Measurements from ENCODE around the gene PPP6R2.

Gene PPP6R2

DNA sequence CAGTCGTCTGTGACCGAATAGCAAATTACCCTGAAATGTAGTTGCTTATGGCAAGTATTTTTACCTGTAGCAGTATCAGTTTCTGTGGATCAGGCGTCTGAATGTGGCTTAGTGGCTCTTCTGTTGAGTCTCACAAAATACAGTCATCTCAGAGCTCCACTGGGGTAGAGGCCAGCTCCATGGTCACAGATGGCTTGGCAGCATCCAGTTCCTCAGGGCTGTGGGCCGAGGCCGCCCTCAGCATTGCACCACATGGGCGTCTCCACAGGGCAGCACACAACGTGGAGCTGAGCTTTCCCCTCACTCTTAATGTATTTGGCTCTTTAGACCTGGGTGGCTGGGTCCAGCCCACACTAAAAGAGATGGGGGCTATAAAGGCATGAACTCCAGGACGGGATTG lies 73.9 kb downstream of the PPP6R2 start:
- Histone ChIP-seq H3K4me2 (ENCODE audit: low read length) (no peak overlapping the region), H3K36me3 (ENCODE audit: insufficient read depth, low read length) (peaks cover 67% of the 10 kb centered on the region), H3K9ac (ENCODE audit: low read depth, low read length) (no peak overlapping the region), H3K4me3 (ENCODE audit: low read length) (no peak overlapping the region), H3K27me3 (ENCODE audit: control insufficient read depth, insufficient read depth, low read length) (no peaks in the 10 kb centered on the region), H3K9me3 (replicated peaks; ENCODE audit: low read length) (no peaks in the 10 kb centered on the region), H3K4me1 (ENCODE audit: control insufficient read depth, insufficient read depth, low read length) (no peaks in the 10 kb centered on the region)

DNA sequence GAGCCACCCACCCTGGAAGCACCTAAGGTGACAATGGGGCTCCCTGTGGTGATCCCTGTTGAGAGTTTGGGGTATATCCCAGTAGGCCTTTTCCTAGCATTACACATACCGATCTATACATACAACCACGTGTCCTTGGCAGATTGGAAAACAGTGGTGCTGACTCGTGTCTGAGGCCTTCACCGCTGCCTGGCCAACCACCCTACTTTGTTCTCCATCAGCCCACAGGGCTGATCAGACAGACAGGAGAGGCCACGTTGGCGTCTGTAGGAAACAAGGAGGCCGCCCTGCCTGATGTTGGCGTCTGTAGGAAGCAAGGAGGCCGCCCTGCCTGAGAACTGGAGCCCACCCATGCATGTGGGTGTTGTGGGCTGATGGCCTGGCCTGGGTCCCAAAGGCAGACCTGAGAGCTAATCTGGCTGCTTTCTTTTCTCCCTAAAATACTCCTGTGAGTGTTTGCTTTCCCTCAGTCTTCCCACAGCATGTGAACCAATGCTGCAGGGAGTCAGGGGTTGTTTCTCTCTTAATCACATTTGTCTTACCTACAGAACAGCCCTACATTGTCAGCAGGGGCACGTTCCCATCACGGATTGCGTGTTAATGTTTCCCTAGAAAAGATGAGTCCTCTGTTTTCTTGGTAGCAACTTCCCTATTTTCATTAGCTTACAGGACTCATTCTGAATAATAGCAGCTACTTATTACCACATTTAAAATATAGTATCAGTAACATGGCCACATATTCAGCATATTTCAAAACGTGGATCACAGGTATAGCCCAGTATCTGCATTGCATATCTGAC lies 74.5 kb downstream of the PPP6R2 start:
- Histone ChIP-seq H3K27me3 (ENCODE audit: control insufficient read depth, insufficient read depth, low read length) (no peaks in the 10 kb centered on the region), H3K4me1 (ENCODE audit: control insufficient read depth, insufficient read depth, low read length) (no peaks in the 10 kb centered on the region), H3K4me2 (ENCODE audit: low read length) (no peak overlapping the region), H3K9me3 (replicated peaks; ENCODE audit: low read length) (no peaks in the 10 kb centered on the region), H3K4me3 (ENCODE audit: low read length) (no peak overlapping the region), H3K9ac (ENCODE audit: low read depth, low read length) (no peak overlapping the region), H3K36me3 (ENCODE audit: insufficient read depth, low read length) (peaks cover 73% of the 10 kb centered on the region)

DNA sequence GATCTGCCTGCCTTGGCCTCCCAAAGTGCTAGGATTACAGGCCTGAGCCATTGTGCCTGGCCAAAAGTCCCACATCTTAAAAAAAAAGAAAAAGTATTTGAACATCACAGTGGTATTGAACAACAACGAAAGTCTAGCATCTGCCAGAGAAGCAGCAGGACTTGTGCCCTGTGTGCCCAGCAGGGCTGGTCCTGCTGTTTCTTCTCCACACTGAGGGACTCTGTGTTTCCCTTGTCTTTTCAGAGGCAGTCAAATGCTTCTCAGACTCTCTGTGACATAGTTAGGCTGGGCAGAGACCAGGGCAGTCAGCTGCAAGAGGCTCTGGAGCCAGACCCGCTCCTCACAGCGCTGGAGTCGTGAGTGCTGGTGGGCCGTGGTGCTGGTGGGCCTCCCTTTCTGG lies 75.5 kb downstream of the PPP6R2 start:
- Histone ChIP-seq H3K27me3 (ENCODE audit: control insufficient read depth, insufficient read depth, low read length) (no peaks in the 10 kb centered on the region), H3K36me3 (ENCODE audit: insufficient read depth, low read length) (peaks cover 83% of the 10 kb centered on the region), H3K9ac (ENCODE audit: low read depth, low read length) (no peak overlapping the region), H3K9me3 (replicated peaks; ENCODE audit: low read length) (no peaks in the 10 kb centered on the region), H3K4me3 (ENCODE audit: low read length) (no peak overlapping the region), H3K4me2 (ENCODE audit: low read length) (no peak overlapping the region), H3K4me1 (ENCODE audit: control insufficient read depth, insufficient read depth, low read length) (no peaks in the 10 kb centered on the region)

DNA sequence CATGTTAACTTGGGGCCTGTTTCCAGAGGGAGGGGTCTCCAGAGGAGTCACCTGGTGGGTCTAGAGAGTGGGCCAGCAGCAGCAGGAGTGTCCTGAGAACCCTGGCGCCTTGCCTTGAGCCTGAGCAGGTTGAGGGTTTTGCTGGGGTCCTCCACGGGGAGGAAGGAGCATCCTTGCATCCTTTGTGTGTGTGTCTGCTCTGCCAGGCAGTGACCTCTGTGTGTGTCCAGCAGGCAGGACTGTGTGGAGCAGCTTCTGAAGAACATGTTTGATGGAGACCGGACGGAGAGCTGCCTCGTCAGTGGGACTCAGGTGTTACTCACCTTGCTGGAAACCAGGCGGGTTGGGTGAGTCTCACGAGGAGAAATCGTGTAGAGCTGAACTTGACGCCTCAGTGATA lies 76.0 kb downstream of the PPP6R2 start:
- Histone ChIP-seq H3K36me3 (ENCODE audit: insufficient read depth, low read length) (peaks cover 88% of the 10 kb centered on the region), H3K9ac (ENCODE audit: low read depth, low read length) (no peak overlapping the region), H3K27me3 (ENCODE audit: control insufficient read depth, insufficient read depth, low read length) (no peaks in the 10 kb centered on the region), H3K4me2 (ENCODE audit: low read length) (no peak overlapping the region), H3K9me3 (replicated peaks; ENCODE audit: low read length) (no peaks in the 10 kb centered on the region), H3K4me3 (ENCODE audit: low read length) (no peak overlapping the region), H3K4me1 (ENCODE audit: control insufficient read depth, insufficient read depth, low read length) (no peaks in the 10 kb centered on the region)

DNA sequence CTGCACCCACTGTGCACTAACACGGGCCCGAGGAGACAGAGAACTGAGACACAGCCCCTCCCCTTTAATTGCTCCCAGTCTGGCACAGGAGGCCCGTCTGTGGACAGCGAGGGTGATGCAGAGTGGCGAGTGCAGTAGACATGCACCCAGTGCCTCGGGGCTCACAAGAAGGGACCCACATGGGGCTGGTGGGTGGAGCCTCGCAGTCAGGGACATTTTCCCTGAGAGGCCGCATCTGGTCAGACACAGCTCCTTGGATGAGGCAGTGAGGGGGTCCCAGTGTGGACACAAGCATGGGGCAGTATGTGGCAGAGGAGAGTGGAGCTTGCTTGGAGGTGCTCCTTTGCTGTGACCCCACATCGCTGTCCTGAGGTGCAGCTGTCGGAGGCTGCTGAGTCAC lies 76.9 kb downstream of the PPP6R2 start:
- Histone ChIP-seq H3K4me1 (ENCODE audit: control insufficient read depth, insufficient read depth, low read length) (no peaks in the 10 kb centered on the region), H3K9ac (ENCODE audit: low read depth, low read length) (no peak overlapping the region), H3K4me3 (ENCODE audit: low read length) (no peak overlapping the region), H3K27me3 (ENCODE audit: control insufficient read depth, insufficient read depth, low read length) (no peaks in the 10 kb centered on the region), H3K36me3 (ENCODE audit: insufficient read depth, low read length) (peaks cover 84% of the 10 kb centered on the region), H3K9me3 (replicated peaks; ENCODE audit: low read length) (no peaks in the 10 kb centered on the region), H3K4me2 (ENCODE audit: low read length) (no peak overlapping the region)

DNA sequence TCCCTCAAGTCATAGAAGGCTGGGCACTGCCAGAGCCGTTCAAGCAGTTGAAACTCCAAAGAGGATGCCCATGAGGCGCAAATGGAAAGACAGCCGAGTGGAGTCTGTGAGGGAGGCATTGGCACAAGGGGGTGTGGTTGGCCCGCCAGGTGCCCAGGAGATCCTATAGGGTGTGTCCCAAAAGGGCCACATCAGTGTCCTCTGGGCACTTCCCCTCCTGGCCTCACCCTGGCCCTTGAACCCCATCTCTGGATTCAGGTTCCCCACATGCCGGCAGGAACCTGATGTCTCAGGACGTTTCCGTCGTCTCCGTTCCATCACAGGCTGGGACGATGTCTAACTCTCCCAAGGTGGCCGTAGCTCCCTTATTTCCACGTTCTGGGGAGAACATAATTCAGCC lies 77.5 kb downstream of the PPP6R2 start:
- Histone ChIP-seq H3K27me3 (ENCODE audit: control insufficient read depth, insufficient read depth, low read length) (no peaks in the 10 kb centered on the region), H3K9me3 (replicated peaks; ENCODE audit: low read length) (no peaks in the 10 kb centered on the region), H3K36me3 (ENCODE audit: insufficient read depth, low read length) (peaks cover 84% of the 10 kb centered on the region), H3K4me1 (ENCODE audit: control insufficient read depth, insufficient read depth, low read length) (no peaks in the 10 kb centered on the region), H3K4me3 (ENCODE audit: low read length) (no peak overlapping the region), H3K9ac (ENCODE audit: low read depth, low read length) (no peak overlapping the region), H3K4me2 (ENCODE audit: low read length) (no peak overlapping the region)

DNA sequence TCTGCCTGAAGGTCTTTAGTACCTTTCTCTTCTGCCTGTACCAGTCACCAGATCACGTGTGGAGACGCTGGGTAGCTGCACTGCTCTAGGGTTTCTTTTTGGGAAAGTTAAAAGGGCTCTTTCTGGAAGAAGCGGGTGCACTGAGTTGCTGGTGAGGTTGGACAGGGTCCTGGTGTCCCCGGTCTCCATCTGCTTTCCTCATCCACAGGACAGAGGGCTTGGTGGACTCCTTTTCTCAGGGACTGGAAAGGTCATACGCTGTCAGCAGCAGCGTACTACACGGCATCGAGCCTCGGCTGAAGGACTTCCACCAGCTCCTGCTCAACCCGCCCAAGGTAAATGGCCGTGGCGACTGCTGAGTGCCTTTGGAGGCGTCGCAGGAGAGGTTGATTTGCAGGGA lies 78.9 kb downstream of the PPP6R2 start:
- Histone ChIP-seq H3K4me2 (ENCODE audit: low read length) (no peak overlapping the region), H3K4me3 (ENCODE audit: low read length) (no peak overlapping the region), H3K27me3 (ENCODE audit: control insufficient read depth, insufficient read depth, low read length) (no peaks in the 10 kb centered on the region), H3K4me1 (ENCODE audit: control insufficient read depth, insufficient read depth, low read length) (no peaks in the 10 kb centered on the region), H3K9ac (ENCODE audit: low read depth, low read length) (no peak overlapping the region), H3K36me3 (ENCODE audit: insufficient read depth, low read length) (peaks cover 72% of the 10 kb centered on the region), H3K9me3 (replicated peaks; ENCODE audit: low read length) (no peaks in the 10 kb centered on the region)

DNA sequence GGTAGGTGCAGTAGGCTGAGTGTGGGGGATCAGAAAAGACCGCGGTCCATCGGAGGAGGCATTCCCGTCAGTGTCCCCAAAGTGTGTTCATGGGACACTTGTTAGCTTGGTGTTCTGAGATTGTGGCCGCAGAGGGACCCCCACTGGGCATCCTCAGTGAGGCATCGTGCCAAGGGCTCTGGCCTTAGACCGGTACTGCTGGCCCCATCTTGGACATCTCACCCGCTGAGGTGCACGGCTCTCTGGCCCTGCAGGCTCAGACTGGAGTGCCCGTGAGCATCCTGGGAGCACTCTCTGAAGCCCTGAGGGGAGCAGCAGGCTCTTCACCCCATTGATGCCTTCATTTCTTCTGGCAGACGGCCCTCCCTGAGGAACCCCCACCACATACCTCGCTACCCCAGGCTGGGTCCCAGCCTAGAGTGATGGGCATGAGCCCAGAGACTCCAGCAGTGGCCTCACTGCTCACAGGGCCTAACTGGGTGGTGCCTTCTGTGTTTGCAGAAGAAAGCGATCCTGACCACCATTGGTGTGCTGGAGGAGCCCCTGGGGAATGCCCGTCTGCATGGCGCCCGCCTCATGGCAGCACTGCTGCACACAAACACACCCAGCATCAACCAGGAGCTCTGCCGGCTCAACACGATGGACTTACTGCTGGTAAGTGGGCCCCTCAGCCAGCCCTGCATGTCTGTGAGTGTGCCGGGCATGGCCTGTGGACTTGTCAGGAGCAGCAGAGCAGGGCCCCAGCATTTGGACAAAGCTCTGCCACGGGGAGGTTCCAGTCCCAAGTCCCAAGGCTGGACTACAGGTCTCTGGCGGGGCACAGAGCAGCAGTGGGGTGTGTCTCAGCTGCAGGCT lies 80.1 kb downstream of the PPP6R2 start:
- no peaks in the 10 kb centered on the region for H3K9me3 ChIP-seq (replicated peaks; ENCODE audit: low read length)
- H3K36me3 ChIP-seq (ENCODE audit: insufficient read depth, low read length), result peaks cover 67% of the 10 kb centered on the region
- no peak overlapping the region for H3K4me3 ChIP-seq (ENCODE audit: low read length)
- H3K27me3 ChIP-seq (ENCODE audit: control insufficient read depth, insufficient read depth, low read length), result no peaks in the 10 kb centered on the region
- no peak overlapping the region for H3K9ac ChIP-seq (ENCODE audit: low read depth, low read length)
- no peak overlapping the region for H3K4me2 ChIP-seq (ENCODE audit: low read length)
- H3K4me1 ChIP-seq (ENCODE audit: control insufficient read depth, insufficient read depth, low read length), result no peaks in the 10 kb centered on the region

DNA sequence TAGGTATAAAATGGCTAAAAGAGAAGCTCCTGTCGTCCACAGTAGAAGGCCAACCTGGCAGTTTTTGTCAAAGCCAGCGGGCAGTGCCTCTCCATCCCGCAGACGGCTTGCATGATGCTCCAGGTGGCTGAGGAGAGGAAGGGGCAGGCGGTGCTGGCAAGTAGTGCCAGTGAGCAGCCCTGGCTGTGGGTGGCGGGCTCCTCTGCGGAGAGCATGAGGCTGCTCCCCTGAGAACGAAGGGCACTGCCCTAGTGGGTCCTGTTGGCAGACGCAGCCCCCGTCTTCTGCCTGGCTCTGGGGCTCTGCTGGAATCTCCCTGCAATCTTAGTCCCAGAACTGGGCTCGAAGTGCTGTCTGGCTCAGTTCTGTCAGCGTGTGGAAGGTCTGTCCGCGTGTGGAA lies 80.8 kb downstream of the PPP6R2 start:
- no peak overlapping the region for H3K4me2 ChIP-seq (ENCODE audit: low read length)
- H3K4me1 ChIP-seq (ENCODE audit: control insufficient read depth, insufficient read depth, low read length), result no peaks in the 10 kb centered on the region
- peaks cover 67% of the 10 kb centered on the region for H3K36me3 ChIP-seq (ENCODE audit: insufficient read depth, low read length)
- no peaks in the 10 kb centered on the region for H3K9me3 ChIP-seq (replicated peaks; ENCODE audit: low read length)
- H3K4me3 ChIP-seq (ENCODE audit: low read length), result no peak overlapping the region
- H3K9ac ChIP-seq (ENCODE audit: low read depth, low read length), result no peak overlapping the region
- H3K27me3 ChIP-seq (ENCODE audit: control insufficient read depth, insufficient read depth, low read length), result no peaks in the 10 kb centered on the region

DNA sequence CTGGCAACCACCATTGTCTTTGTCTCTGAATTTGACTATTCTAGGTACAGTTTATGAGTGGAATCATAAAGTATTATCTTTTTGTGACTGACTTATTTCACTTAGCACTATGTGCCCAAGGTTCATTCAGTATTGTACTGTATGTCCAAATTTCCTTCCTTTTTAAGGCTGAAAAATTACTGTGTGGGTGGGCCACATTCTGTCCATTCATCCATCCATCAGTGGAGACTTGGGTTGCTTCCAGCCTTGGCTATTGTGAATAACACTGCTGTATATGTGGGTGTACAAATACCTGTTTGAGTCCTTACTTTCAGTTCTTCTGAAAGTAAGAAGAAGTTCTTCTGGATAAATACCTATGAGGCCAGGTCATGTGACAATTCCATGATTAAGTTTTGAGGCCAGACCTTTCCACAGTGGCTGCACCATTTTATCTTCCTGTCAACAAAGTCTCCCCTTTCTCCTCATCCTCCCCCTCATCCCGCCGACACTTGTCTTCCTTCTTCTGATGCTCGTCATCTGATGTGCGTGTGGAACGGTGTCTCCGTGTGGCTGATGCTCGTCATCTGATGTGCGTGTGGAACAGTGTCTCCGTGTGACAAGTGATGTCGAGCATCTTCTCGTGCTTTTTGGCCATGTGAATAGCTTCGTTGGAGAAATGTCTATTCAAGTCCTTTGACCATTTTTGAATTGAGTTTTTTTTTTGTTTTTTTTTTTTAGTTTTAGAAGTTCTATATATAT lies 82.2 kb downstream of the PPP6R2 start:
- Histone ChIP-seq H3K9ac (ENCODE audit: low read depth, low read length) (no peak overlapping the region), H3K27me3 (ENCODE audit: control insufficient read depth, insufficient read depth, low read length) (no peaks in the 10 kb centered on the region), H3K36me3 (ENCODE audit: insufficient read depth, low read length) (peaks cover 61% of the 10 kb centered on the region), H3K4me1 (ENCODE audit: control insufficient read depth, insufficient read depth, low read length) (no peaks in the 10 kb centered on the region), H3K4me3 (ENCODE audit: low read length) (no peak overlapping the region), H3K4me2 (ENCODE audit: low read length) (no peak overlapping the region), H3K9me3 (replicated peaks; ENCODE audit: low read length) (no peaks in the 10 kb centered on the region)

DNA sequence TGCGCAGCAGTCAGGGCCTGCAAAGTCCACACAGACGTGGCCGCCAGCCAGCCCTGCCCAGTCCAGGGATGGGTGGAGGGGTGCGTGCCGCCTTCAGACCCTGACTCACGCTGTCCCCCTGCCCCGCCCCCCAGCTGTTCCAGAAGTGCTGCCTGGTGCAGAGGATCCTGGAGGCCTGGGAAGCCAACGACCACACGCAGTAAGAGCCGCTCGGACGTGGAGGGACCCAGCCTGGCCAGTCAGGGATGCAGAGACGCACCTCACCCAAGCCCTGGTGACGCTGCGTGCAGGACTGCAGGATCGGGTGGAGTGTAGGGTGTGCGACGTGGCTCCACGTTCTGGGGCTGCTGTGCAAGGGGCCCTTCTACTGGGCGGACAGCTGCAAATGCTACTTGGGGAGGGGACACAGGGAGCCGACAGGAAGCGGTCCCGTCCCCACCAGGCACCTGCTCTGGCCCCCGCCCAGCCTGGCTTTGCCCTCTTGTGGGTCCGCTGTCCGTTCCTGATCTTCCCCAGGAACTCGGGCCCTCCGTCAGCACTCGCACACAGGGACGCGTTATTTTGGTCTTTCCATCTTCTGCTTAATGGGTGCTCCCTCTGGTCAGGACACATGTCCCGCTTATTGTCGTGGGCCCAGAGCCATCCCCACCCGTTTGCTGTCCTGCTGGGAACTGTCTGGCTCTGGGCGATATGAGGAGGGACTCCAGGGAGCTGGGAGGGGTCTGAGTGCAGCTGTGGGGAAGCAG lies 89.2 kb downstream of the PPP6R2 start:
- Histone ChIP-seq H3K9ac (ENCODE audit: low read depth, low read length) (no peak overlapping the region), H3K4me1 (ENCODE audit: control insufficient read depth, insufficient read depth, low read length) (no peaks in the 10 kb centered on the region), H3K36me3 (ENCODE audit: insufficient read depth, low read length) (peaks cover 62% of the 10 kb centered on the region)

More for the DNA sequence above, 89.2 kb downstream of the PPP6R2 start:
- Histone ChIP-seq H3K4me3 (ENCODE audit: low read length) (no peak overlapping the region), H3K9me3 (replicated peaks; ENCODE audit: low read length) (no peaks in the 10 kb centered on the region), H3K27me3 (ENCODE audit: control insufficient read depth, insufficient read depth, low read length) (no peaks in the 10 kb centered on the region), H3K4me2 (ENCODE audit: low read length) (no peak overlapping the region)

Data from skeletal muscle satellite cell (primary cell).